DOHH2 (cell line): ENCODE results near the gene SNX30.

Experiments
- H3F3A ChIP-seq: fragments of 200-600 bp; sonication (generic), shearing (Covaris generic); 2 replicates; pipeline ENCODE4 v1.6.0; 2016; ENCODE audit warnings: antibody characterized with exemption, mild to moderate bottlenecking; ENCODE audit not compliant: control insufficient read depth, insufficient read depth
- H3K27ac ChIP-seq: fragments of 200-600 bp; sonication (generic); 2 replicates; pipeline ENCODE4 v1.5.1; 2014; ENCODE audit warnings: low read depth, mild to moderate bottlenecking, low read length, moderate library complexity
- H3K27me3 ChIP-seq: fragments of 200-600 bp; sonication (generic); 2 replicates; pipeline ENCODE4 v1.6.1; 2014; ENCODE audit warnings: mild to moderate bottlenecking, low read length, mixed read lengths; ENCODE audit not compliant: control insufficient read depth
- H3K36me3 ChIP-seq: fragments of 200-600 bp; sonication (generic); 2 replicates; pipeline ENCODE4 v1.6.1; 2014; ENCODE audit warnings: mild to moderate bottlenecking, low read length, moderate library complexity, mixed read lengths; ENCODE audit not compliant: control insufficient read depth
- H3K4me1 ChIP-seq: fragments of 200-600 bp; sonication (generic); 2 replicates; pipeline ENCODE4 v1.6.1; 2014; ENCODE audit warnings: mild to moderate bottlenecking, low read length, mixed read lengths; ENCODE audit not compliant: control insufficient read depth
- H3K4me2 ChIP-seq: fragments of 200-600 bp; sonication (generic); 2 replicates; pipeline ENCODE4 v1.6.0; 2014; ENCODE audit warnings: mild to moderate bottlenecking, low read length, moderate library complexity
- H3K4me3 ChIP-seq: fragments of 200-600 bp; sonication (generic); 2 replicates; pipeline ENCODE4 v1.5.1; 2014; ENCODE audit warnings: mild to moderate bottlenecking, low read length, mixed read lengths
- H3K79me2 ChIP-seq: fragments of 200-600 bp; sonication (generic); 2 replicates; pipeline ENCODE4 v1.6.1; 2014; ENCODE audit warnings: mild to moderate bottlenecking, low read length, mixed read lengths; ENCODE audit not compliant: control insufficient read depth
- H3K9me2 ChIP-seq: fragments of 200-600 bp; sonication (generic); replicated peaks from 2 replicates; pipeline ENCODE4 v1.6.1; 2014; ENCODE audit warnings: mild to moderate bottlenecking, low read length, mixed read lengths; ENCODE audit not compliant: control insufficient read depth
- H3K9me3 ChIP-seq: fragments of 200-600 bp; sonication (generic); 2 replicates; pipeline ENCODE4 v1.6.1; 2014; ENCODE audit warnings: antibody characterized with exemption, low read length, mixed read lengths; ENCODE audit not compliant: control insufficient read depth, insufficient read depth
- H4K20me1 ChIP-seq: fragments of 200-600 bp; sonication (generic); 2 replicates; pipeline ENCODE4 v1.6.0; 2014; ENCODE audit warnings: low read depth, mild to moderate bottlenecking, antibody characterized with exemption, low read length, moderate library complexity; ENCODE audit not compliant: control insufficient read depth, insufficient read depth
- EZH2phosphoT487 ChIP-seq: fragments of 200-600 bp; sonication (generic); IDR thresholded peaks from 2 replicates; pipeline ENCODE4 v1.6.1; 2017; ENCODE audit warnings: borderline replicate concordance, mild to moderate bottlenecking, antibody characterized with exemption, low read length, moderate library complexity, mixed read lengths
- TF ChIP-seq, protein P1 (sequence below): fragments of 200-600 bp; sonication (generic); IDR thresholded peaks from one replicate; pipeline ENCODE4 v1.5.1; 2014; ENCODE audit warnings: antibody characterized with exemption, mild to moderate bottlenecking, low read depth, low read length; ENCODE audit not compliant: poor library complexity, severe bottlenecking

Gene SNX30

DNA sequence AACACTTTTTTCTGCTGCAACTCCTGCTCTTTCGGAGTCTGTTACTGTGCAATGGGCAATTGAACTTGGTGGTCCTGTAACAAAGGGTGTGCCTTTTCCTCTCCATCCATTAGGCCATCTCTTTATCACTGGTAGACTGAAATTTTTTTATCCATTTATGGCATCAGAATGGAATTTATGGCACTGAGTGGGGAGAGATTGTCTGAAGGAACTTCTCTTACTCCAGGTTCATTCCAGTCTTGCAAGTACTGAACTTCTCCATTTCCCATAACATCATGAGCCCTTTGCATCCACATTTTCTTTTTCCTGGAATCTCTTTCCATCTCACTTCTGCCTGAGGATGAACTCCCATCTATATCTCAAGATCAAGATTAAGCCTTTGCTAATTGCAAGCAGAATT, 130.1 kb downstream of the SNX30 start:
- Histone ChIP-seq H3K4me1 (no peaks in the 10 kb centered on the region), H3K27ac (no peak overlapping the region), H3K27me3 (no peaks in the 10 kb centered on the region), H4K20me1 (no peaks in the 10 kb centered on the region), H3K36me3 (no peaks in the 10 kb centered on the region), H3K79me2 (no peaks in the 10 kb centered on the region), H3K9me3 (no peaks in the 10 kb centered on the region), H3K4me3 (no peak overlapping the region), H3K9me2 (no peaks in the 10 kb centered on the region), H3F3A (no peaks in the 10 kb centered on the region), H3K4me2 (no peak overlapping the region)
- no peak for TF ChIP-seq EZH2phosphoT487

DNA sequence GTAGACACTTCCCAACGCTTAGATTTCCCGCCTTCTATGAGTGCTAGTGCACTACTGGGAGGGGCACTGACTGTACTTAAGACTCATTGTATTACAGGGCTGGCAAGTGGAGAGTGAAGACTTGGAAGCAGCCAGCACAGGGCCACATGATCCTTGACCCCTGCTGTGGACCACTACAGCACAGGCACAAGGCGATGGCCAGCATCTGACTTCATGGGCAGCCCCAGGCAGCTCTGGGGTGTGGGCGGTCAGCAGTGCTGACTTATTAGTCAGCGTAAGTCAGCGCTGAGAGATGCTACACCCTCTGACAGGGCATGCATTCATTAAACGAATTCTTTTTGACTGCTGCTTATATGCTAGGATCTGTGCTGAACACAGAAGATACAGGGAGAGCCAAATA, 130.8 kb downstream of the SNX30 start:
- no peaks in the 10 kb centered on the region for H3K9me3 ChIP-seq
- H3K4me3 ChIP-seq, result no peak overlapping the region
- H4K20me1 ChIP-seq, result no peaks in the 10 kb centered on the region
- no peaks in the 10 kb centered on the region for H3K36me3 ChIP-seq
- H3K4me1 ChIP-seq, result no peaks in the 10 kb centered on the region
- H3K9me2 ChIP-seq, result no peaks in the 10 kb centered on the region
- no peaks in the 10 kb centered on the region for H3K27me3 ChIP-seq
- H3K27ac ChIP-seq, result no peak overlapping the region
- H3K4me2 ChIP-seq, result no peak overlapping the region
- no peak for TF ChIP-seq EZH2phosphoT487
- TF ChIP-seq, protein P1, sequence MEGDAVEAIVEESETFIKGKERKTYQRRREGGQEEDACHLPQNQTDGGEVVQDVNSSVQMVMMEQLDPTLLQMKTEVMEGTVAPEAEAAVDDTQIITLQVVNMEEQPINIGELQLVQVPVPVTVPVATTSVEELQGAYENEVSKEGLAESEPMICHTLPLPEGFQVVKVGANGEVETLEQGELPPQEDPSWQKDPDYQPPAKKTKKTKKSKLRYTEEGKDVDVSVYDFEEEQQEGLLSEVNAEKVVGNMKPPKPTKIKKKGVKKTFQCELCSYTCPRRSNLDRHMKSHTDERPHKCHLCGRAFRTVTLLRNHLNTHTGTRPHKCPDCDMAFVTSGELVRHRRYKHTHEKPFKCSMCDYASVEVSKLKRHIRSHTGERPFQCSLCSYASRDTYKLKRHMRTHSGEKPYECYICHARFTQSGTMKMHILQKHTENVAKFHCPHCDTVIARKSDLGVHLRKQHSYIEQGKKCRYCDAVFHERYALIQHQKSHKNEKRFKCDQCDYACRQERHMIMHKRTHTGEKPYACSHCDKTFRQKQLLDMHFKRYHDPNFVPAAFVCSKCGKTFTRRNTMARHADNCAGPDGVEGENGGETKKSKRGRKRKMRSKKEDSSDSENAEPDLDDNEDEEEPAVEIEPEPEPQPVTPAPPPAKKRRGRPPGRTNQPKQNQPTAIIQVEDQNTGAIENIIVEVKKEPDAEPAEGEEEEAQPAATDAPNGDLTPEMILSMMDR, result no peak
- no peaks in the 10 kb centered on the region for H3F3A ChIP-seq
- H3K79me2 ChIP-seq, result no peaks in the 10 kb centered on the region

DNA sequence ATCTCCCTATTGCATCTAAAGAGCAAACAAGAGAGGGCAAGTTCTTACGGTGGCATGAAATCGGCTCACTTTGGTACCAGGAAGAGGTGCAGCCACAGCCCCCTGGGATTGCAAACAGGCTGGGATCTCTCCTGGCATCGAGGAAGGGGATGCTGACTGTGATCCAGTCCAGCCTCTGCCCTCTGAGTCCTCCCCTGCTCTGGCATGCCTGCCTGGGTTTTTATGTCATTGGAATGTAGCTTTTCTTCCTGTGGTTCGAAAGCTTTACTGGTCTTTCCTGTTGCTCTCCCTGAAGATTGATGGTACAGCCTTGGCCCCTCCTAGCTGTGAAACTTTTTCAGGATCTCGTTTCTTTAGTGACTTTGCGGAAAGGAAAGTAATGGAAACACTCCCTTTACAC, 133.5 kb downstream of the SNX30 start:
- Histone ChIP-seq H3K27me3 (no peaks in the 10 kb centered on the region), H3K4me1 (no peaks in the 10 kb centered on the region), H3K36me3 (no peaks in the 10 kb centered on the region), H3F3A (no peaks in the 10 kb centered on the region), H3K27ac (no peak overlapping the region), H3K79me2 (no peaks in the 10 kb centered on the region), H3K9me3 (no peaks in the 10 kb centered on the region), H3K9me2 (no peaks in the 10 kb centered on the region), H3K4me2 (no peak overlapping the region), H3K4me3 (no peak overlapping the region), H4K20me1 (no peaks in the 10 kb centered on the region)
- TF ChIP-seq, protein P1, result no peak
- TF ChIP-seq EZH2phosphoT487, result no peak

DNA sequence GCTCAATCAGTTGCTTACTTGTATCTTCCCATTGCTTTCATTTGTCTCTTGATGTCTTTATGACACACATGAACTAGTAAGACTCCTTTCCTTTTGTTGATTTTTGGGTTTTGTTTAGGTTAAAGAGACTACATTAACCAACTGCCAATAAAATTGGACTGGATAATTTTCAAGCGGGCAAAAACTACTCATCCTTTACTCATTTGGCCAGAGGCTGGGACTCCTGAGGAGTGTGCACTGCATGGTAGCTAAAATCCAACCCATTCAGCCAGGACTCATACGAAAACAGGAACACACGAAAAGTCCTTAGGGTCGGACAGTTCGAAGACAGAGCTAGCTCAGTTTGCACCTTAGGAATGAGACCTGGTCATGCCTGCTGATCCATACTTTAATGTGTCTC, 134.2 kb downstream of the SNX30 start:
- Histone ChIP-seq H3K4me1 (no peaks in the 10 kb centered on the region), H3K9me3 (no peaks in the 10 kb centered on the region), H3K9me2 (no peaks in the 10 kb centered on the region), H4K20me1 (no peaks in the 10 kb centered on the region), H3K36me3 (no peaks in the 10 kb centered on the region), H3K27ac (no peak overlapping the region), H3K4me2 (no peak overlapping the region), H3K27me3 (no peaks in the 10 kb centered on the region), H3K79me2 (no peaks in the 10 kb centered on the region), H3F3A (no peaks in the 10 kb centered on the region), H3K4me3 (no peak overlapping the region)
- TF ChIP-seq, protein P1, result no peak
- TF ChIP-seq EZH2phosphoT487, result no peak
